HepG2 (cell line): ENCODE results near the gene CMTM8. TPM values are rescaled to one million over a fixed set of nuclear protein-coding genes. Genes with fewer than 3 reads are reported as not detected.

Experiments used
- ERF ChIP-seq: IDR thresholded peaks from 2 replicates; pipeline ENCODE4 v1.6.1; 2018; ENCODE audit warnings: missing biosample characterization, missing genetic modification reagents
- HMG20A ChIP-seq: IDR thresholded peaks from 2 replicates; pipeline ENCODE4 v1.6.1; 2016; ENCODE audit warnings: borderline replicate concordance
- KAT8 ChIP-seq: IDR thresholded peaks from 2 replicates; pipeline ENCODE4 v1.6.1; 2016; ENCODE audit warnings: missing genetic modification reagents, missing compliant biosample characterization
- LCORL ChIP-seq, 2 experiments: fragments of 450-650 bp in 1 of 2; sonication (generic) in 1 of 2; formaldehyde crosslinking in 1 of 2; IDR thresholded peaks; 2 replicates each; pipeline versions ENCODE4 v1.5.0 to v1.6.1; 2017 to 2020; ENCODE audit warnings: antibody characterized with exemption in 1 of 2, missing genetic modification reagents in 1 of 2
- PHF8 ChIP-seq: sonication (generic); formaldehyde crosslinking; IDR thresholded peaks from 2 replicates; pipeline ENCODE4 v1.5.0; 2020; ENCODE audit warnings: missing genetic modification reagents
- TBX2 ChIP-seq: sonication (generic); formaldehyde crosslinking; IDR thresholded peaks from 2 replicates; pipeline ENCODE4 v1.5.0; 2020; ENCODE audit warnings: missing genetic modification reagents, mild to moderate bottlenecking, borderline replicate concordance
- ZNF143 ChIP-seq: sonication (generic); formaldehyde crosslinking; IDR thresholded peaks from 2 replicates; pipeline ENCODE4 v1.4.0; 2020; ENCODE audit warnings: missing genetic modification reagents
- ZNF224 ChIP-seq: sonication (generic); formaldehyde crosslinking; IDR thresholded peaks from 2 replicates; pipeline ENCODE4 v1.5.0; 2020; ENCODE audit warnings: mild to moderate bottlenecking, missing genetic modification reagents
- ZNF333 ChIP-seq: sonication (generic); formaldehyde crosslinking; IDR thresholded peaks from 2 replicates; pipeline ENCODE4 v1.4.0; 2020; ENCODE audit warnings: mild to moderate bottlenecking, missing genetic modification reagents, borderline replicate concordance
- ZNF33B ChIP-seq: sonication (generic); formaldehyde crosslinking; IDR thresholded peaks from 2 replicates; pipeline ENCODE4 v1.5.1; 2020; ENCODE audit warnings: mild to moderate bottlenecking, missing genetic modification reagents
- ZNF761 ChIP-seq: sonication (generic); formaldehyde crosslinking; conservative IDR thresholded peaks from 2 replicates; pipeline ENCODE4 v1.4.0; 2020; ENCODE audit warnings: mild to moderate bottlenecking, missing genetic modification reagents
- polyA plus RNA-seq, 8 experiments: library from polyadenylated mRNA; depleted of rRNA in 3 of 8; stranded (reverse) in 7 of 8; unstranded in 1 of 8; fragments of >200 nt; fragmentation: Illumina TruSeq in 4 of 8; extraction: Trizol in 4 of 8; gene quantifications; 2 replicates each; pipeline versions ENCODE4 v1.2.1 to v1.2.3, GENCODE V29; 2011 to 2016; ENCODE audit warnings: low read depth in 4 of 8, missing spikeins in 1 of 8, mixed read lengths in 1 of 8; ENCODE audit not compliant: insufficient read depth in 1 of 8
- total RNA-seq, 5 experiments: library from RNA; depleted of rRNA; stranded (reverse); fragments of >200 nt; fragmentation: Illumina TruSeq; extraction: Trizol; gene quantifications; 2 replicates each; pipeline ENCODE4 v1.2.3, GENCODE V29; 2016; ENCODE audit warnings: low read depth in 1 of 5
- TF ChIP-seq, protein P1 (sequence below): IDR thresholded peaks from 2 replicates; pipeline ENCODE4 v1.6.1; 2016; ENCODE audit warnings: mild to moderate bottlenecking
- TF ChIP-seq, protein P2 (sequence below): sonication (generic); formaldehyde crosslinking; IDR thresholded peaks from 2 replicates; pipeline ENCODE4 v1.5.1; 2020; ENCODE audit warnings: mild to moderate bottlenecking, moderate library complexity, missing genetic modification reagents
- TF ChIP-seq, protein P3 (sequence below): sonication (generic); formaldehyde crosslinking; IDR thresholded peaks from 2 replicates; pipeline ENCODE4 v1.5.1; 2020; ENCODE audit warnings: missing genetic modification reagents, mild to moderate bottlenecking, borderline replicate concordance
- TF ChIP-seq, protein P4 (sequence below): sonication (generic); formaldehyde crosslinking; IDR thresholded peaks from 2 replicates; pipeline ENCODE4 v1.4.0; 2020; ENCODE audit warnings: missing genetic modification reagents
- TF ChIP-seq, protein P5 (sequence below): sonication (generic); formaldehyde crosslinking; IDR thresholded peaks from 2 replicates; pipeline ENCODE4 v1.5.0; 2020; ENCODE audit warnings: mild to moderate bottlenecking, missing genetic modification reagents, borderline replicate concordance
- TF ChIP-seq, protein P6 (sequence below): sonication (generic); formaldehyde crosslinking; IDR thresholded peaks from 2 replicates; pipeline ENCODE4 v1.5.0; 2020; ENCODE audit warnings: missing genetic modification reagents

The CMTM8 gene
- total and polyA plus RNA-seq, 2 of the 13 experiments (the other 11 are each of a cell fraction or from before 2014, with no cell fraction given) = 8.9 to 15.8 TPM

DNA sequence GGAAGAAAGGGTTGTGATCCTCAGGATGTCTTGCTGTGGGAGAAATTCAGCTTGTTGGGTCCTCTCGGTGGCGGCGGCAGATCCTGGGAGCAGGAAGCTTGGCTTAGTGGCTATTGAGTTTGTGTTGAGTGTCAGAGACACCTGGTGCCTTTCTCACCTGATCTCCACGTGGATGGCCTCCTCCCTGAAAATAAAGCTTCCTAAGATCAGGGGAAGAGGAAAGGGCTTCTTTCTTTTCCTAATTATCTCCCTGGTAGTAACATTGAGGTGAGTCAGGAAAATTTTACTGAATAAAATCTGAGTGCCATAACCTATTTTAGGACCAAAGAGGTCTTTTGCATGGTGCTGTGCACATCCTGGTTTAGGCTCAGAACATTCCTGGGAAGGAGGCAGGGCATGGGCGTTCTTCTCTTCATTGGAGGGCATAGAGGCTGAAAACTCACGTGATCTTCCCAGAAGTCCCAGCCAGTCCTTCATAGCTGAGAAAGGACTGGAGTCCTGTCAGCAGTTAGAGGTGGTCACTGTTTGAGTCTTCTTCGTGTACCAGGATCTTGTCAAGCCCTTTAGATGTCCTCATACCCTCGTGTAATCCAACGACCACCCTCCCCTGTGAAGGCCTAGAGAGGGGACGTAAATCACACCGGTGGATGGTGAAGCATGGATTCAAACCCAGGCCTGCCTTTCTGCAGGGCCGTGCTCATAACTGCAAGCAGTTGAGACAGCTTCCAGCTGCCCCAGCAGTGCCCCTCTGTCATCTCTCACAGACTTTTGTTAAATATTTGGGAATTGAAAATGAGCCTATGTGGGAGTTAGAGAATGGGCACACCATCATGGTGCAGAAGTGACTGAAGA, 1.1 kb downstream of the CMTM8 start (continued):
- TF ChIP-seq, protein P1, sequence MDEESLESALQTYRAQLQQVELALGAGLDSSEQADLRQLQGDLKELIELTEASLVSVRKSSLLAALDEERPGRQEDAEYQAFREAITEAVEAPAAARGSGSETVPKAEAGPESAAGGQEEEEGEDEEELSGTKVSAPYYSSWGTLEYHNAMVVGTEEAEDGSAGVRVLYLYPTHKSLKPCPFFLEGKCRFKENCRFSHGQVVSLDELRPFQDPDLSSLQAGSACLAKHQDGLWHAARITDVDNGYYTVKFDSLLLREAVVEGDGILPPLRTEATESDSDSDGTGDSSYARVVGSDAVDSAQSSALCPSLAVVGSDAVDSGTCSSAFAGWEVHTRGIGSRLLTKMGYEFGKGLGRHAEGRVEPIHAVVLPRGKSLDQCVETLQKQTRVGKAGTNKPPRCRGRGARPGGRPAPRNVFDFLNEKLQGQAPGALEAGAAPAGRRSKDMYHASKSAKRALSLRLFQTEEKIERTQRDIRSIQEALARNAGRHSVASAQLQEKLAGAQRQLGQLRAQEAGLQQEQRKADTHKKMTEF (CRISPR knock-in tag) = 0 out of 2 replicates have a peak, but pooled peaks have one; percentile 23
- no peak for TF ChIP-seq LCORL (IDR thresholded peaks at IDR 0.05)
- no peak; the same call in 1 of the 2 replicates for TF ChIP-seq LCORL (CRISPR knock-in tag; IDR thresholded peaks at IDR 0.05)
- TF ChIP-seq, protein P2, sequence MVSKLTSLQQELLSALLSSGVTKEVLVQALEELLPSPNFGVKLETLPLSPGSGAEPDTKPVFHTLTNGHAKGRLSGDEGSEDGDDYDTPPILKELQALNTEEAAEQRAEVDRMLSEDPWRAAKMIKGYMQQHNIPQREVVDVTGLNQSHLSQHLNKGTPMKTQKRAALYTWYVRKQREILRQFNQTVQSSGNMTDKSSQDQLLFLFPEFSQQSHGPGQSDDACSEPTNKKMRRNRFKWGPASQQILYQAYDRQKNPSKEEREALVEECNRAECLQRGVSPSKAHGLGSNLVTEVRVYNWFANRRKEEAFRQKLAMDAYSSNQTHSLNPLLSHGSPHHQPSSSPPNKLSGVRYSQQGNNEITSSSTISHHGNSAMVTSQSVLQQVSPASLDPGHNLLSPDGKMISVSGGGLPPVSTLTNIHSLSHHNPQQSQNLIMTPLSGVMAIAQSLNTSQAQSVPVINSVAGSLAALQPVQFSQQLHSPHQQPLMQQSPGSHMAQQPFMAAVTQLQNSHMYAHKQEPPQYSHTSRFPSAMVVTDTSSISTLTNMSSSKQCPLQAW (CRISPR knock-in tag) = peak; percentile 33; the same call in 1 of the 2 replicates
- TF ChIP-seq ERF (CRISPR knock-in tag) = peak; percentile 43; the same call in 1 of the 2 replicates
- TF ChIP-seq KAT8 (CRISPR knock-in tag) = peak; percentile 33; the same call in 1 of the 2 replicates
- peak; percentile 72 for TF ChIP-seq ZNF143
- TF ChIP-seq, protein P3, sequence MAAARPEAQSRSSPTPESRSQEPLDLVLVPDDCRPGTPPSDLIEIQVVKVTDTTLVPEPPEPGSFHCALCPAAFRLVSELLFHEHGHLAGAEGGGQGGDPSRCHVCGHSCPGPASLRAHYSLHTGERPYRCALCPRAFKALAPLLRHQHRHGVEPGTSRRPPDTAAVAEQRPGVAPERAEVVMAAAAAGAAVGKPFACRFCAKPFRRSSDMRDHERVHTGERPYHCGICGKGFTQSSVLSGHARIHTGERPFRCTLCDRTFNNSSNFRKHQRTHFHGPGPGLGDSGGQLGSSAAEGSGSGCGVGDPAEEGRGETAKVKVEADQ = no peak
- 0 out of 2 replicates have a peak, but pooled peaks have one; percentile 57 for TF ChIP-seq ZNF761 (CRISPR knock-in tag)
- no peak for TF ChIP-seq ZNF224 (CRISPR knock-in tag)
- 0 out of 2 replicates have a peak, but pooled peaks have one; percentile 25 for TF ChIP-seq TBX2
- peak; percentile 53 for TF ChIP-seq PHF8
- no peak for TF ChIP-seq HMG20A (CRISPR knock-in tag)
- TF ChIP-seq, protein P4, sequence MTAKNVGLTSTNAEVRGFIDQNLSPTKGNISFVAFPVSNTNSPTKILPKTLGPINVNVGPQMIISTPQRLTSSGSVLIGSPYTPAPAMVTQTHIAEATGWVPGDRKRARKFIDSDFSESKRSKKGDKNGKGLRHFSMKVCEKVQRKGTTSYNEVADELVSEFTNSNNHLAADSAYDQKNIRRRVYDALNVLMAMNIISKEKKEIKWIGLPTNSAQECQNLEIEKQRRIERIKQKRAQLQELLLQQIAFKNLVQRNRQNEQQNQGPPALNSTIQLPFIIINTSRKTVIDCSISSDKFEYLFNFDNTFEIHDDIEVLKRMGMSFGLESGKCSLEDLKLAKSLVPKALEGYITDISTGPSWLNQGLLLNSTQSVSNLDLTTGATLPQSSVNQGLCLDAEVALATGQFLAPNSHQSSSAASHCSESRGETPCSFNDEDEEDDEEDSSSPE (CRISPR knock-in tag) = peak; percentile 13; the same call in 1 of the 2 replicates
- TF ChIP-seq, protein P5, sequence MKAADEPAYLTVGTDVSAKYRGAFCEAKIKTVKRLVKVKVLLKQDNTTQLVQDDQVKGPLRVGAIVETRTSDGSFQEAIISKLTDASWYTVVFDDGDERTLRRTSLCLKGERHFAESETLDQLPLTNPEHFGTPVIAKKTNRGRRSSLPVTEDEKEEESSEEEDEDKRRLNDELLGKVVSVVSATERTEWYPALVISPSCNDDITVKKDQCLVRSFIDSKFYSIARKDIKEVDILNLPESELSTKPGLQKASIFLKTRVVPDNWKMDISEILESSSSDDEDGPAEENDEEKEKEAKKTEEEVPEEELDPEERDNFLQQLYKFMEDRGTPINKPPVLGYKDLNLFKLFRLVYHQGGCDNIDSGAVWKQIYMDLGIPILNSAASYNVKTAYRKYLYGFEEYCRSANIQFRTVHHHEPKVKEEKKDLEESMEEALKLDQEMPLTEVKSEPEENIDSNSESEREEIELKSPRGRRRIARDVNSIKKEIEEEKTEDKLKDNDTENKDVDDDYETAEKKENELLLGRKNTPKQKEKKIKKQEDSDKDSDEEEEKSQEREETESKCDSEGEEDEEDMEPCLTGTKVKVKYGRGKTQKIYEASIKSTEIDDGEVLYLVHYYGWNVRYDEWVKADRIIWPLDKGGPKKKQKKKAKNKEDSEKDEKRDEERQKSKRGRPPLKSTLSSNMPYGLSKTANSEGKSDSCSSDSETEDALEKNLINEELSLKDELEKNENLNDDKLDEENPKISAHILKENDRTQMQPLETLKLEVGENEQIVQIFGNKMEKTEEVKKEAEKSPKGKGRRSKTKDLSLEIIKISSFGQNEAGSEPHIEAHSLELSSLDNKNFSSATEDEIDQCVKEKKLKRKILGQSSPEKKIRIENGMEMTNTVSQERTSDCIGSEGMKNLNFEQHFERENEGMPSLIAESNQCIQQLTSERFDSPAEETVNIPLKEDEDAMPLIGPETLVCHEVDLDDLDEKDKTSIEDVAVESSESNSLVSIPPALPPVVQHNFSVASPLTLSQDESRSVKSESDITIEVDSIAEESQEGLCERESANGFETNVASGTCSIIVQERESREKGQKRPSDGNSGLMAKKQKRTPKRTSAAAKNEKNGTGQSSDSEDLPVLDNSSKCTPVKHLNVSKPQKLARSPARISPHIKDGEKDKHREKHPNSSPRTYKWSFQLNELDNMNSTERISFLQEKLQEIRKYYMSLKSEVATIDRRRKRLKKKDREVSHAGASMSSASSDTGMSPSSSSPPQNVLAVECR (CRISPR knock-in tag) = peak; percentile 47; the same call in 1 of the 2 replicates
- TF ChIP-seq ZNF333 (CRISPR knock-in tag) = peak; percentile 18; the same call in 1 of the 2 replicates
- TF ChIP-seq, protein P6, sequence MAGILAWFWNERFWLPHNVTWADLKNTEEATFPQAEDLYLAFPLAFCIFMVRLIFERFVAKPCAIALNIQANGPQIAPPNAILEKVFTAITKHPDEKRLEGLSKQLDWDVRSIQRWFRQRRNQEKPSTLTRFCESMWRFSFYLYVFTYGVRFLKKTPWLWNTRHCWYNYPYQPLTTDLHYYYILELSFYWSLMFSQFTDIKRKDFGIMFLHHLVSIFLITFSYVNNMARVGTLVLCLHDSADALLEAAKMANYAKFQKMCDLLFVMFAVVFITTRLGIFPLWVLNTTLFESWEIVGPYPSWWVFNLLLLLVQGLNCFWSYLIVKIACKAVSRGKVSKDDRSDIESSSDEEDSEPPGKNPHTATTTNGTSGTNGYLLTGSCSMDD = no peak
- peak; percentile 21; the same call in 1 of the 2 replicates for TF ChIP-seq ZNF33B (CRISPR knock-in tag)
